Activated T-helper 17 cell treated with anti-CD3 and anti-CD28 coated beads, Interleukin-2, amount 50 U/mL, for 72 hours (primary cell): ENCODE data around the gene CAMK1D. TPM values are rescaled to one million over a fixed set of nuclear protein-coding genes. Genes with fewer than 3 reads are reported as not detected.

Experiments used
- ATAC-seq: fragments of 150-1000 bp; cut with Tn5 transposase; replicated peaks from 2 replicates; pipeline ENCODE4 v1.10.0; 2021; ENCODE audit warnings: mild to moderate bottlenecking, moderate library complexity
- H3K27ac Mint-ChIP-seq: one replicate; pipeline ENCODE4 v1.8.0; 2022; ENCODE audit warnings: mixed read lengths
- H3K27me3 Mint-ChIP-seq: one replicate; pipeline ENCODE4 v1.8.0; 2022; ENCODE audit warnings: mixed read lengths
- H3K36me3 Mint-ChIP-seq: one replicate; pipeline ENCODE4 v1.8.0; 2022; ENCODE audit warnings: low read depth, mild to moderate bottlenecking, mixed read lengths
- H3K4me1 Mint-ChIP-seq: one replicate; pipeline ENCODE4 v1.8.0; 2022; ENCODE audit warnings: mixed read lengths
- H3K4me3 Mint-ChIP-seq: one replicate; pipeline ENCODE4 v1.8.0; 2022; ENCODE audit warnings: mild to moderate bottlenecking, mixed read lengths
- H3K9me3 Mint-ChIP-seq: one replicate; pipeline ENCODE4 v1.8.0; 2022; ENCODE audit warnings: mixed read lengths
- total RNA-seq, 2 donors: library from RNA; stranded (reverse); gene quantifications; one replicate each; pipeline ENCODE4 v1.2.3, GENCODE V29; 2022

CAMK1D gene
- total RNA-seq, 2 donors from 2014 or later = 10.9 to 20.7 TPM

- Mint-ChIP-seq H3K27me3 (no peaks in the 10 kb centered on the region), H3K4me1 (peaks cover 5% of the 10 kb centered on the region), H3K4me3 (no peak overlapping the region), H3K9me3 (no peaks in the 10 kb centered on the region), H3K36me3 (peaks cover 13% of the 10 kb centered on the region), H3K27ac (no peak overlapping the region)
- no peak for ATAC-seq
These were observed 325.8 kb downstream of the CAMK1D start for GRCh38 chr10:12675186-12675585.

- Mint-ChIP-seq H3K36me3 (peaks cover 18% of the 10 kb centered on the region), H3K4me3 (no peak overlapping the region), H3K4me1 (peaks cover 13% of the 10 kb centered on the region), H3K9me3 (no peaks in the 10 kb centered on the region), H3K27ac (no peak overlapping the region), H3K27me3 (no peaks in the 10 kb centered on the region)
- ATAC-seq = no peak
These were observed 330.3 kb downstream of the CAMK1D start for GRCh38 chr10:12679636-12680035.

- H3K27ac Mint-ChIP-seq = no peak overlapping the region
- peak overlapping the region; percentile 37 for H3K4me3 Mint-ChIP-seq
- H3K4me1 Mint-ChIP-seq = peaks cover 8% of the 10 kb centered on the region
- ATAC-seq = no peak
- H3K27me3 Mint-ChIP-seq = no peaks in the 10 kb centered on the region
- peaks cover 11% of the 10 kb centered on the region for H3K36me3 Mint-ChIP-seq
- H3K9me3 Mint-ChIP-seq = no peaks in the 10 kb centered on the region
These were observed 331.9 kb downstream of the CAMK1D start for GRCh38 chr10:12681252-12681651.

GRCh38 chr10:12684784-12685183 lies 335.4 kb downstream of the CAMK1D start:
- Mint-ChIP-seq H3K4me3 (no peak overlapping the region), H3K36me3 (peaks cover 6% of the 10 kb centered on the region), H3K4me1 (peaks cover 8% of the 10 kb centered on the region), H3K9me3 (no peaks in the 10 kb centered on the region), H3K27ac (no peak overlapping the region), H3K27me3 (no peaks in the 10 kb centered on the region)
- ATAC-seq = peak; percentile 3

- peak overlapping the region; percentile 41 for H3K27ac Mint-ChIP-seq
- peaks cover 14% of the 10 kb centered on the region for H3K4me1 Mint-ChIP-seq
- ATAC-seq = peak; percentile 71
- H3K9me3 Mint-ChIP-seq = no peaks in the 10 kb centered on the region
- no peaks in the 10 kb centered on the region for H3K27me3 Mint-ChIP-seq
- peaks cover 6% of the 10 kb centered on the region for H3K36me3 Mint-ChIP-seq
- no peak overlapping the region for H3K4me3 Mint-ChIP-seq
These were observed 336.1 kb downstream of the CAMK1D start for GRCh38 chr10:12685261-12686058.

GRCh38 chr10:12687996-12688395 lies 338.6 kb downstream of the CAMK1D start:
- Mint-ChIP-seq H3K9me3 (no peaks in the 10 kb centered on the region), H3K4me3 (no peak overlapping the region), H3K27me3 (no peaks in the 10 kb centered on the region), H3K36me3 (no peaks in the 10 kb centered on the region), H3K4me1 (peaks cover 13% of the 10 kb centered on the region), H3K27ac (peak overlapping the region; percentile 22)
- ATAC-seq = no peak

- peak overlapping the region; percentile 89 for H3K27ac Mint-ChIP-seq
- no peak for ATAC-seq
- peak overlapping the region; percentile 53 for H3K4me3 Mint-ChIP-seq
- no peaks in the 10 kb centered on the region for H3K36me3 Mint-ChIP-seq
- no peaks in the 10 kb centered on the region for H3K9me3 Mint-ChIP-seq
- peaks cover 13% of the 10 kb centered on the region for H3K4me1 Mint-ChIP-seq
- H3K27me3 Mint-ChIP-seq = no peaks in the 10 kb centered on the region
These were observed 340.5 kb downstream of the CAMK1D start for GRCh38 chr10:12689893-12690292.

- H3K27me3 Mint-ChIP-seq = no peaks in the 10 kb centered on the region
- peak; percentile 90 for ATAC-seq
- H3K27ac Mint-ChIP-seq = peak overlapping the region; percentile 89
- H3K4me3 Mint-ChIP-seq = peak overlapping the region; percentile 53
- no peaks in the 10 kb centered on the region for H3K36me3 Mint-ChIP-seq
- no peaks in the 10 kb centered on the region for H3K9me3 Mint-ChIP-seq
- peaks cover 13% of the 10 kb centered on the region for H3K4me1 Mint-ChIP-seq
These were observed 341.3 kb downstream of the CAMK1D start for GRCh38 chr10:12690525-12691126.

- Mint-ChIP-seq H3K27ac (peak overlapping the region; percentile 55), H3K9me3 (no peaks in the 10 kb centered on the region)
- no peak for ATAC-seq
These were observed 342.2 kb downstream of the CAMK1D start for GRCh38 chr10:12691596-12691995.

GRCh38 chr10:12697764-12698163 lies 348.4 kb downstream of the CAMK1D start:
- no peak overlapping the region for H3K4me3 Mint-ChIP-seq
- no peak for ATAC-seq
- peaks cover 7% of the 10 kb centered on the region for H3K36me3 Mint-ChIP-seq
- no peaks in the 10 kb centered on the region for H3K27me3 Mint-ChIP-seq
- no peaks in the 10 kb centered on the region for H3K9me3 Mint-ChIP-seq
- H3K4me1 Mint-ChIP-seq = peaks cover 25% of the 10 kb centered on the region
- H3K27ac Mint-ChIP-seq = peak overlapping the region; percentile 46

More at GRCh38 chr10:12691596-12691995, 342.2 kb downstream of the CAMK1D start:
- H3K4me1 Mint-ChIP-seq = peaks cover 13% of the 10 kb centered on the region
- H3K27me3 Mint-ChIP-seq = no peaks in the 10 kb centered on the region
- H3K4me3 Mint-ChIP-seq = no peak overlapping the region
- no peaks in the 10 kb centered on the region for H3K36me3 Mint-ChIP-seq

- Mint-ChIP-seq H3K9me3 (no peaks in the 10 kb centered on the region), H3K27me3 (no peaks in the 10 kb centered on the region), H3K27ac (peak overlapping the region; percentile 89), H3K4me3 (peak overlapping the region; percentile 58), H3K4me1 (peaks cover 34% of the 10 kb centered on the region), H3K36me3 (peaks cover 7% of the 10 kb centered on the region)
- peak; percentile 80 for ATAC-seq
These were observed 349.9 kb downstream of the CAMK1D start for GRCh38 chr10:12699258-12699700.

GRCh38 chr10:12699781-12700556 lies 350.6 kb downstream of the CAMK1D start:
- Mint-ChIP-seq H3K9me3 (no peaks in the 10 kb centered on the region), H3K27ac (peak overlapping the region; percentile 89)

GRCh38 chr10:12700557-12700874 lies 351.2 kb downstream of the CAMK1D start:
- H3K9me3 Mint-ChIP-seq = no peaks in the 10 kb centered on the region
- H3K4me3 Mint-ChIP-seq = peak overlapping the region; percentile 58
- peaks cover 7% of the 10 kb centered on the region for H3K36me3 Mint-ChIP-seq
- no peaks in the 10 kb centered on the region for H3K27me3 Mint-ChIP-seq
- peak overlapping the region; percentile 89 for H3K27ac Mint-ChIP-seq
- peaks cover 39% of the 10 kb centered on the region for H3K4me1 Mint-ChIP-seq
- no peak for ATAC-seq

More at GRCh38 chr10:12699781-12700556, 350.6 kb downstream of the CAMK1D start:
- Mint-ChIP-seq H3K27me3 (no peaks in the 10 kb centered on the region), H3K36me3 (peaks cover 7% of the 10 kb centered on the region), H3K4me1 (peaks cover 39% of the 10 kb centered on the region), H3K4me3 (peak overlapping the region; percentile 58)
- no peak for ATAC-seq

GRCh38 chr10:12701696-12702095 lies 352.3 kb downstream of the CAMK1D start:
- peaks cover 46% of the 10 kb centered on the region for H3K4me1 Mint-ChIP-seq

More at GRCh38 chr10:12701696-12702095, 352.3 kb downstream of the CAMK1D start:
- no peaks in the 10 kb centered on the region for H3K27me3 Mint-ChIP-seq
- ATAC-seq = no peak
- H3K4me3 Mint-ChIP-seq = peak overlapping the region; percentile 5
- H3K36me3 Mint-ChIP-seq = peaks cover 7% of the 10 kb centered on the region
- H3K27ac Mint-ChIP-seq = peak overlapping the region; percentile 89
- H3K9me3 Mint-ChIP-seq = no peaks in the 10 kb centered on the region
